ENCODE measurements around the gene DISP2. TPM values are rescaled to one million over a fixed set of nuclear protein-coding genes. Genes with fewer than 3 reads are reported as not detected.

The DISP2 gene
- total RNA-seq, 4 donors from 2014 or later, result 0.81 to 5.9 (median 3.6) TPM

GRCh38 chr15:40310993-40311392 lies 47.0 kb upstream of the DISP2 start:
- Histone ChIP-seq H3K27ac (no peak overlapping the region), H3K36me3 (no peaks in the 10 kb centered on the region), H3K4me3 (replicated peaks in 1 of 3) (no peak overlapping the region), H3K27me3 (no peaks in the 10 kb centered on the region), H3K9me3 (no peaks in the 10 kb centered on the region), H3K4me1 (peaks cover 3 to 8% of the 10 kb centered on the region in 2 donors)
- intact Hi-C loops (cut with DNase I), result no loop called here
- DNase-seq, result no peak
- no peak for TF ChIP-seq CTCF (IDR thresholded peaks at IDR 0.05)
- TF ChIP-seq POLR2A (IDR thresholded peaks at IDR 0.05), result no peak
- WGBS, 2 donors, result 58 to 72% methylated on average over 3 of the region's 3 CpGs

- Histone ChIP-seq H3K9me3 (no peaks in the 10 kb centered on the region), H3K27me3 (no peaks in the 10 kb centered on the region), H3K36me3 (no peaks in the 10 kb centered on the region), H3K4me1 (peaks cover 3 to 8% of the 10 kb centered on the region in 2 donors), H3K27ac (no peak overlapping the region), H3K4me3 (replicated peaks in 1 of 3) (no peak overlapping the region)
- TF ChIP-seq POLR2A (IDR thresholded peaks at IDR 0.05) (no peak), CTCF (IDR thresholded peaks at IDR 0.05) (no peak)
- intact Hi-C loops (cut with DNase I), result no loop called here
- 83 to 95% methylated on average over 8 to 10 of the region's 10 CpGs for WGBS, 2 donors
- no peak for DNase-seq
Measured at GRCh38 chr15:40312370-40313158, 45.5 kb upstream of the DISP2 start.

- TF ChIP-seq CTCF (IDR thresholded peaks at IDR 0.05) (no peak), POLR2A (IDR thresholded peaks at IDR 0.05) (no peak)
- intact Hi-C loops (cut with DNase I), result no loop called here
- H3K27me3 ChIP-seq, result no peaks in the 10 kb centered on the region
- H3K4me3 ChIP-seq (replicated peaks in 1 of 3), result no peak overlapping the region
- WGBS, 2 donors, result 23 to 24% methylated on average over 10 of the region's 10 CpGs
- H3K9me3 ChIP-seq, result no peaks in the 10 kb centered on the region
- H3K36me3 ChIP-seq, result no peaks in the 10 kb centered on the region
- peak; percentile 95 to 97 for DNase-seq
- H3K27ac ChIP-seq, result no peak overlapping the region
- H3K4me1 ChIP-seq, result peaks cover 3 to 8% of the 10 kb centered on the region in 2 donors
Measured at GRCh38 chr15:40313531-40314398, 44.3 kb upstream of the DISP2 start.

GRCh38 chr15:40314723-40315276 lies 43.2 kb upstream of the DISP2 start:
- no peak overlapping the region for H3K4me3 ChIP-seq (replicated peaks in 1 of 3)
- no peaks in the 10 kb centered on the region for H3K9me3 ChIP-seq
- 79 to 88% methylated on average over 4 of the region's 4 CpGs for WGBS, 2 donors
- intact Hi-C loops (cut with DNase I), result no loop called here
- DNase-seq, result no peak
- H3K27me3 ChIP-seq, result no peaks in the 10 kb centered on the region
- TF ChIP-seq CTCF (IDR thresholded peaks at IDR 0.05) (no peak), POLR2A (IDR thresholded peaks at IDR 0.05) (no peak)
- no peaks in the 10 kb centered on the region for H3K36me3 ChIP-seq
- no peak overlapping the region for H3K27ac ChIP-seq
- peaks cover 3 to 8% of the 10 kb centered on the region in 2 donors for H3K4me1 ChIP-seq
